ENCODE measurements around the gene SEMA4A. TPM values are rescaled to one million over a fixed set of nuclear protein-coding genes. Genes with fewer than 3 reads are reported as not detected.
A peak's percentile ranks its signal among the peaks of the same experiment; 100 is the strongest.
"Not testable (repeated sequence)": the region's sequence is repeated elsewhere in the genome, so short reads cannot be mapped to it uniquely, and the experiment has no call there.

The SEMA4A gene
- total RNA-seq, 1 donor from 2014 or later = 49.3 TPM

DNA sequence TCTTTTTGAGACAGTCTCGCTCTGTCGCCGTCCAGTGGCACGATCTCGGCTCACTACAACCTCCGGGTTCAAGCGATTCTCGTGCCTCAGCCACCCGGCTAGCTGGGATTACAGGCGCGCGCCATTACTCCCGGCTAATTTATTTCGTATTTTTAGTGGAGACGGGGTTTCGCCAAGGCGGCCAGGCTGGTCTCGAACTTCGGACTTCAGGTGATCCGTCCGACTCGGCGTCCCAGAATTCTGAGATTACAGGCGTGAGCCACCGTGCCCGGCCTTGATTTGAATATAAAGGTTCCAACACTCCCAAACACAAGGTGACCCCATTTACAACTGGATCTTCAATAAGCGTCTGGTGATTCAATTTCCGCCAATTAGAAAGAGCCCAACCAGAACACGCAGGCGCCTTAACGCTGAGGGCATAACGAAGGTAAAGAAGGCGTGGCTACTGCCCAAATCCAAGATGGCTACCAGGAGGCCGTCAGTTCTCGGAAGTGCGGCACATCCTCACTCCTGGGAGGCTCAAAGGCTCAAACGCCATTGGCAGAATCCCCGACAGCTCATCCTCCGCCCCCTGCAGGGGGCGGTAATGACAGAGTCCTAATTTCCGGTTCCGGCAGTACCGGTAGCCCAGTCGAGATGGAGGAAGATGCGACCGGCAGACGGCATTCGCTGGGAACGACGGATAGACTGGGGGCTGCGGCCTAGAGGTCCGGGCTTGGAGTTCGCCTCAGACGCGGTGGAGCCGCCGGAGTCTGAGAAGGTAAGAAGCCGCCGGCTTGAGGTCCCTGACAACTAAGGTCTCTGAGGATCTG lies 40.3 kb downstream of the SEMA4A start, which contains the start of gene SLC25A44:
Gene SLC25A44 (plus strand): TSS at position 617 of the 812 bp plus-strand sequence. CDS start 5,744 bp downstream, outside the sequence.
- DNase-seq (ENCODE audit: low spot score) = peak; percentile 98

DNA sequence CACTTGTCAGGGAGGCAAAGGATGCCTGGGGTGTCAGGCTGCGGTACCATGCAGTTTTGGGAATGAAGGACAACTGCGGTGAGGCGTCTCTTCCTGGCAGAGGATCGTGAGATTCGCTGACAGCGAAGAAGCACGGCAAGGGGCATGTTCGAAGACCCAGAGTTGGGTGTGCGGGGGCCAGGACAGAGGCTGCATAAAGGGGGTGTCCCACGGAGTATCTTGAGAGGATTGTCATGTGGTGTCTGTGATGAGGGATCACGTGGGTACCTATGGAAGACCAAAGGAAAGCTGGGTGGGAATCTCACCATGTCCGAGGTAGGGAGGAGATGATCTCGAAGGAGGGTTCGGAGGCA lies 40.9 kb downstream of the SEMA4A start:
- DNase-seq (ENCODE audit: low spot score) = peak; percentile 46

DNA sequence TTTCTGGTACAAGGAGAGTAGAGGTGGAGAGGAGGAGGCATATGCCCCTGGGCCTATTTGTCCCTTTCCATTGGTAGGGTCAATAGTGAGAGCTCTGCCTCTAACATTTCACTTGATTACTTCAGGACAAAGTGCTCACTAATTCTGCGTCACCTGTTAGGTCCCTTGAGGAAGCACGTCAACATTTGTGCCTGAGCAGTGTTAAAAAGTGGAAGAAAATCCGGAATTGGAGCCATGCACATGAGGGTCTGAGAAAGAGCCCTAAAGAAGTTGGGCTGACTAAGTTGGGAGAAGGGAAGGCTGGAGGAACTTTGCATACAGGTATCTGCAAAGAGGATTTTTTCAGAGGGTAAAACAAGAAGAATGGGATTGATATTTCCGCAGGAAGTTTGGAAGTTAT lies 42.5 kb downstream of the SEMA4A start:
- DNase-seq (ENCODE audit: low spot score) = no peak

DNA sequence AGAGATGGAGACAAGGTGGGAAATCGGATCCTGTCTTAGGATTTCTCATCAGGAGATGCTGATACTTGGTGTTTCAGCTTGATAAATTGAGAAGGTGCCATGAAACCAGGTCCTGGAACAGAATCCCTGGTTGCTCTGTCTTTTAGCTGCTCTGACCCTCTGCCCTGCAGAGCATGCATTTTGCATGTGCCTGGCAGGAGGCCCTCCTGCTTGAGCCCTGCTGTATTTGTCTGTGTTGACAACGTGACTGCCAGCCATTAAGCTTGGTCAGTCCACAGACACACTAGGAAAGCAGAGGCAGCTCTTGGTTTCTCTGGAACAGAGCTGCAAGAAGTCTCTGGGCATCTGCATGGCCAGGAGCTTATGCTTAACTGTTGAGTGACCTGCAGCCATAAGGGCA lies 43.1 kb downstream of the SEMA4A start:
- no peak for DNase-seq (ENCODE audit: low spot score)

DNA sequence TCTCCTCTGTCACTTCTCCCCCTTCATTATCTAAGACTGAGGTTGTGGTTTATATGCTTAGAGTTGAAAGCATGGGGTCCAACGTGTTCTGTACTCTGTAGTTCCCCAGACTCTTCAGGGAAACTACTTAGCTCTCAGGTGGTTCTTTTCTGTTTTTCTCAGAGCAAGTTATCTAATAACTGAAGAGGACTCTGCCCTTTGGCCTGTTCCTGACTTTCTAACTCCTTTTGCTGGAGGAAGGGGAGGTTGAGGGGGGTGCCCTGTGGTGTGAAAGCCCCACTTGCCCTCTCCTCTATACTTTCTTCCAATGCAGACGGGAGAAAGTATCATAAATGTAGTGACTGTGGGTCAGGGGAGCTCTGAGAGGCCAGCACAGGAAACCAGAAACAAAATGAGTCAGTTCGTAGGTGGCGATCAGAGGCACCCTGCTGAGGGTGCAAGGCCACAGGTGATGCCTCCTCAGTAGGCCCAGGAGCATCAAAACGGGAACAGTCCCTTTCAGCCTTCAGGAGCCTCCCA lies 45.5 kb downstream of the SEMA4A start:
- DNase-seq (ENCODE audit: low spot score) = no peak

DNA sequence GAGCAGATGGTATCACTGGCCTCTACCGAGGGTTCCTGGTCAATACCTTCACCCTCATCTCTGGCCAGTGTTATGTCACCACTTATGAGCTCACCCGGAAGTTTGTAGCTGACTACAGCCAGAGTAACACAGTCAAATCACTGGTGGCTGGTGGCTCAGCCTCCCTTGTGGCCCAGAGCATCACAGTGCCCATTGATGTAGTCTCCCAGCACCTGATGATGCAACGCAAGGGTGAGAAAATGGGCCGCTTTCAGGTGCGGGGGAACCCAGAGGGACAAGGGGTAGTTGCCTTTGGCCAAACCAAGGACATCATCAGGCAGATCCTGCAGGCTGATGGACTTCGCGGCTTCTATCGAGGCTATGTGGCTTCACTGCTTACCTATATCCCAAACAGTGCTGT lies 46.7 kb downstream of the SEMA4A start:
- DNase-seq (ENCODE audit: low spot score) = no peak

DNA sequence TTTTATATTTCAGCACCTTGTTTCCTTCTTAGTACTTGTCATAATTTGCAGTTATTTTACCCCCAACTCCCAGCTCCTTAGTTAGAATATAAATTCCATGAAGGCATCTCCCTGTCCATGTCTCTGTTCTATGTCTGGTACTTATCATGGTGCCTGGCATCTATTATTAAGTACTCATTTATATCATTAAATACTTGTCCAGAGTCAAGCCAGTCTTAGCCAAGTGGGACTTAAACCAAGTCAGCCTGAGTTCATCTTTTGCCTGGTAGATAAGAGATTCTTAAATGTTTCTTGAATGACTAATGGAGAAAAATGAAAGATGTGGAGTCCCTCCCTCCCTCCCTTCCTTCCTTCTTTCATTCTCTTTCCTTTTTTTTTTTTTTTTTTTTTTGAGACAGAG lies 49.9 kb downstream of the SEMA4A start:
- DNase-seq (ENCODE audit: low spot score) = no peak

DNA sequence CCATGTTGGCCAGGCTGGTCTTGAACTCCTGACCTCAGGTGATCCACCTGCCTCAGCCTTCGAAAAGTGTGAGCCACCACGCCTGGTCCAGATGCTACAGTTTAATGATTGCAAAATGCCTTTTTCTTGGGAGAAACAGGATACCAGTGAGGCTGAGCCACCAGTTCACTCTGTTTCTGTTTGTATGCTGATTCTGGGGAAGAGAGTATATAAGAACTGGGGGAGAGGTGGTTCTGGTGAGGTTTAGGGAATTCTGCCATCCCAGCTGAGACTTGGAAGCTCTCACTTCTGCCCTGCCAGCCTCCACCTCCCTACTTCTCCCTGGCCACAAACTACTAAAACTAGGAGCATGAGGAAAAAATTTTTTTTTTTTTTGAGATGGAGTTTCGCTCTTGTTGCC lies 51.3 kb downstream of the SEMA4A start:
- DNase-seq (ENCODE audit: low spot score) = no peak

DNA sequence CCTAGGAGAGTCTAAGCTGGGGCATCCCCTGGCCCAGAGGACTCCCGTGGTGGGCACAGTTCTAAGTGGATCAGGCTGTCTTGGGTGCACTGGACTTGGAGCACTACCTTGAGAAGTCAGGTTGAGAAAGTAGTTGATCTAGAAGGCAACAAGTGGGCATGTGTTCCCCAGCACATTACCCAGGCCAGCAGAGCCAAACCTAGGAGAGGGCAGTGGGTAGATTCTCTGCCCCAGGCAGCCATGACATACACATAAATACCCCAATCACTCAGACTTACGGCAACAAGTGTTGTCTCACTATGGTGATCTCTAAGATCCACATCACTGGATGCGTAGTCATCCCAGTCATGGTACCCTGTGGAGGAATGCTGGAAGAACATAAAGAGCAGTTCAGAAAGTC lies 57.9 kb downstream of the SEMA4A start:
- no peak for DNase-seq (ENCODE audit: low spot score)

DNA sequence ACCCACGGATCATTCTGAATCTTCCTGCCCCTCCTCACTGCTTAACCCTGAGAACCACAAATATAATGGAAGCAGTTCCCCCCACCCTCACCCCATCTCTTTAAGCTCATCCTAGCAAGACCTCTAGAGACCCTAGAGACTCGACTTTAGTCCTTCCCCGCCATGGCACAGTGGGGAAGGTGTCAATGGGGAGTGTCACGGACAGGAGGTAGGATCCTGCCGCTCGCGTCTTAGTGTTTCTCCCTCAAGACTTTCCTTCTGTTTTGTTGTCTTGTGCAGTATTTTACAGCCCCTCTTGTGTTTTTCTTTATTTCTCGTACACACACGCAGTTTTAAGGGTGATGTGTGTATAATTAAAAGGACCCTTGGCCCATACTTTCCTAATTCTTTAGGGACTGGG lies 58.7 kb downstream of the SEMA4A start:
- DNase-seq (ENCODE audit: low spot score) = no peak

DNA sequence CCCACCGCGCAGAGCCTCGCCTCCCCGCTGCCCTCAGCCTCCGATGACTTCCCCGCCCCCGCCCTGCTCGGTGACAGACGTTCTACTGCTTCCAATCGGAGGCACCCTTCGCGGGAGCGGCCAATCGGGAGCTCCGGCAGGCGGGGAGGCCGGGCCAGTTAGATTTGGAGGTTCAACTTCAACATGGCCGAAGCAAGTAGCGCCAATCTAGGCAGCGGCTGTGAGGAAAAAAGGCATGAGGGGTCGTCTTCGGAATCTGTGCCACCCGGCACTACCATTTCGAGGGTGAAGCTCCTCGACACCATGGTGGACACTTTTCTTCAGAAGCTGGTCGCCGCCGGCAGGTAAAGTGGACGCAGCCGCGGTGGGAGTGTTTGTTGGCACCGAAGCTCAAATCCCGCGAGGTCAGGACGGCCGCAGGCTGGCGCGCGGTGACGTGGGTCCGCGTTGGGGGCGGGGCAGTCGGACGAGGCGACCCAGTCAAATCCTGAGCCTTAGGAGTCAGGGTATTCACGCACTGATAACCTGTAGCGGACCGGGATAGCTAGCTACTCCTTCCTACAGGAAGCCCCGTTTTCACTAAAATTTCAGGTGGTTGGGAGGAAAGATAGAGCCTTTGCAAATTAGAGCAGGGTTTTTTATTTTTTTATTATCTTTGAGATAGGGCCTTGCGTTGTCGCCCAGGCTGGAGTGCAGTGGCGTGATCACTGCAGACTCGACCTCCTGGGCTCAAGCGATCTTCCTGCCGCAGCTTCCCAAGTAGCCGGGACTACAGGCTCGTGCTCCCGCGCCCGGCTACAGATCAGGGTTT lies 59.7 kb downstream of the SEMA4A start, which contains the start of gene PMF1:
Gene PMF1 (plus strand): TSS at position 175 of the 811 bp plus-strand sequence. CDS start 9 bp downstream, at position 184.
- DNase-seq (ENCODE audit: low spot score) = peak; percentile 97

DNA sequence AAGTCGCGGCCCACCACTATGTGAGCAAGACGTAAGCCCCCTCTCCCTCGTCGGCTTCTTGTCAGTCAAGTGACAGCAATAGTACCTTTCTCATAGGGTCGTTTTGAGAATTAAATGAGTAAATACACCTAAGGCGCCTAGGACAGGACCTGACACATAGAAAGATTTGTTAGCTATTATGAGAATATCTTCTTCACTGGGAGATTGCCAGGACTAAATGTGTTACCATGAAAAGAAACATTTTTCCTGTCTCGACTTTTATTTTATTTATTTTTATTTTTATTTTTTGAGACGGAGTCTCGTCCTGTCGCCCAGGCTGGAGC lies 60.2 kb downstream of the SEMA4A start:
- no peak for DNase-seq (ENCODE audit: low spot score)

DNA sequence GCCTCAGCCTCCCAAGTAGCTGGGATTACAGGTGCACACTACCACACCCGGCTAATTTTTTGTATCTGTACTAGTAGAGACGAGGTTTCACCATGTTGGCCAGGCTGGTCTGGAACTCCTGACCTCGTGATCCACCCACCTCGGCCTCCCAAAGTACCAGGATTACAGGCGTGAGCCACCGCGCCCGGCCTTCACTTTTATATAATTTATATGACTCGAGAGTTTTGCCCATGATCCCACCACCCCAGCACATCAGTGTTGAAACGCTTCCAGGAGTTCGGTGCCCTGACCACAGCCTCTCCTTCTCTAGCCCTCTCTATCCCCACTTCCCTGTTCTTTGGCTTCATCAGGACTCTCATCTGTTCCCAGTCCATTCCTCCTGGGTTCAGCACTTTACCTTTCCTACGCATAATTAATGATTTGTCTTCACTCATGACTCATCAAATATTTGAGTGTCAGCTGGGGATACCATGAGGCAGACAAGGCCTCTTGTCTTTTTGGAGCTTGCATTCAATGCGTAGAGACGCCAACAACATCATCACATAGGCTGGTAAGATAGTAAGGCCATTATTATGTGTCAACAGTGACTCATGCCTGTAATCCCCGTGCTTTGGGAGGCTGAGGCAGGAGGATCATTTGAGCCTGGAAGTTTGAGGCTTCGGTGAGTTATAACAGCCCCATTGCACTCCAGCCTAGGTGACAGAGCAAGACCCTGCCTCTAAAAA lies 60.8 kb downstream of the SEMA4A start:
- DNase-seq (ENCODE audit: low spot score) = no peak

DNA sequence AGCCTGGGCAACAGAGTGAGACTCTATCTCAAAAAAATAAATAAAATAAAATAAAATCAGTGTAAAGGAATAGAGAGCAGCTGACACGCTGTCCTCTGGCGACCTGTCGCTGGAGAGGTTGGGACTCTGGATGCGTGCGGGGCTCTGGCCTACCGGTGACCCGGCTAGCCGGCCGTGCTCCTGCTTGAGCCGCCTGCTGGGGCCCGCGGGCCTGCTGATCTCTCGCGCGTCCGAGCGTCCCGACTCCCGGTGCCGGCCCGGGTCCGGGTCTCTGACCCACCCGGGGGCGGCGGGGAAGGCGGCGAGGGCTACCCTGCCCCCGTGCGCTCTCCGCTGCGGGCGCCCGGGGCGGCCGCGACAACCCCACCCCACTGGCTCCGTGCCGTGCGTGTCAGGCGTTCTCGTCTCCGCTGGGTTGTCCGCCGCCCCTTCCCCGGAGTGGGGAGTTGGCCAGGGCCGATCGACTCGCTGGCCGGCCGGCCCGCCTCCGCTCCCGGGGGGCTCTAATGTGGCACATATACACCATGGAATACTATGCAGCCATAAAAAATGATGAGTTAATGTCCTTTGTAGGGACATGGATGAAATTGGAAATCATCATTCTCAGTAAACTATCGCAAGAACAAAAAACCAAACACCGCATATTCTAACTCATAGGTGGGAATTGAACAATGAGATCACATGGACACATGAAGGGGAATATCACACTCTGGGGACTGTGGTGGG lies 63.1 kb downstream of the SEMA4A start:
- not testable (repeated sequence) for DNase-seq (ENCODE audit: low spot score)

DNA sequence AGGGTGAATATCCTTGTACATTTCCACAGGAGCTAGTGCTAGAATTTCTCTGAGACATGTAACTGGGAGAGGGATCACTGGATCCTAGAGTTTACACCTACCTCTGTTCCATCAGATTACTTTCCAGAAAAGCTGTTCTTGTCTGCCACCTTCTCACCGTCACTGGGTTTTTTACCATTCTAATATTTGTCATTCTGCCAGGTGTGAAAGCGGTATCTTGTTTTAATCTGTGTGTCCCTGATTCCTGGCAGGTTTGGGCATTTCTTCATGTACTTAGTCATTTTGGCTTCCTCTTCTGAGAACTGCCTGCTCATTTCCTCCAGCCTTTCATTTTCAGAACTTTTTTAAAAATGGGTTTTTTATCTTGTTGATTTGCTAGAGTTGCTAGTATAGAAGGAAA lies 64.5 kb downstream of the SEMA4A start:
- no peak for DNase-seq (ENCODE audit: low spot score)

DNA sequence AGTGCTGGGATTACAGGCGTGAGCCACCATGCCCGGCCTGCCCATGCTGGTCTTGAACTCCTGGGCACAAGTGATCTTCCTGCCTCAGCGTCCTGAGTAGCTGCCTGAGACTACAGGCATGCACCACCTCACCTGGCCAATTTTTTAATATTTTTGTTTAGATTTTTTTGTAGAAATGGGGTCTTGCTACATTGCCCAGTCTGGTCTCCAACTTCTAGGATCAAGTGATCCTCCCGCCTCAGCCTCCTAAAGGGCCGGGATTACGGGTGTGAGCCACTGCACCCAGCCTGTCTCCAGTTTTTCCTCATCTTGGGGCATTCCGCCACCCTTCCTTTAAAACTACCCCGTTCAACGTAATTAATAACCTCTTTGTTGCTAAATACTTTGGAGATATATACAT lies 66.8 kb downstream of the SEMA4A start:
- DNase-seq (ENCODE audit: low spot score) = no peak

DNA sequence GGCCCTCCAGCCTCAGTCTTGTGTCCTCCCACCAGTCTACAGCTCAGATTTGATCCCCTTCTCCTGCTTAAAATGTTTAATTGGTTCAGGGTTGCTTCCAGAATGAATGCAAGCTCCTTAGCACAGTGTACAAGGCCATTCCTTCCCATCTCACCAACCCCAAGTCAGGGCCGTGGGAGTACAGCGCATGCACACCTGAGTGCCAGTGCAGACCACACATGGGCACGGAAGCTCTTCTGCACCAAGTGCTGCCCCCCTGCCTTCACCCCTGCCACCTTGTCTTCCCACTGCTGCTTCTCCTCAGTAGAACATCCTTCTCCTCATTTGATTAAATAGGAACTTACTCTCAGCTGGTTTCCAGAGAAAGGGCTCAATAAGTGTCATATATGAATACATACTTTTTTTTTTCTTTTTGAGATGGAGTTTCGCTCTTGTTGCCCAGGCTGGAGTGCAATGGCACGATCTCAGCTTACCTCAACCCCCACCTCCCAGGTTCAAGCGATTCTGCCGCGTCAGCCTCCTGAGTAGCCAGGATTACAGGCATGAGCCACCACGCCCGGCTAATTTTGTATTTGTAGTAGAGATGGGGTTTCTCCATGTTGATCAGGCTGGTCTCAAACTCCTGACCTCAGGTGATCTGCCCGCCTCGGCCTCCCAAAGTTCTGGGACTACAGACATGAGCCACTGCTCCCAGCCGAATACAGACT lies 68.8 kb downstream of the SEMA4A start:
- DNase-seq (ENCODE audit: low spot score) = no peak

DNA sequence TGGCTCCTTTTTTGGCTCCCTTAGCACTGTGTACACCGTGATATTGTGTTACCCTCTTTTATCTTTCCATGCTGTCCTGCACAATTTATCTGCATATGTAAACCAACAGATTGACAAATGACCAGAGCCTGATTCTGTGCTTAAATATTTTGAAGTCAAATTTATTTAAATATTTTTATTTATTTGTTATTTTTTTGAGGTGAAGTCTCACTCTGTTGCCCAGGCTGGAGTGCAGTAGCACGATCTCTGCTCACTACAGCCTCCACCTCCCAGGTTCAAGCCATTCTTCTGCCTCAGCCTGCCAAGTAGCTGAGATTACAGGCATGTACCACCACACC lies 72.3 kb downstream of the SEMA4A start:
- no peak for DNase-seq (ENCODE audit: low spot score)

DNA sequence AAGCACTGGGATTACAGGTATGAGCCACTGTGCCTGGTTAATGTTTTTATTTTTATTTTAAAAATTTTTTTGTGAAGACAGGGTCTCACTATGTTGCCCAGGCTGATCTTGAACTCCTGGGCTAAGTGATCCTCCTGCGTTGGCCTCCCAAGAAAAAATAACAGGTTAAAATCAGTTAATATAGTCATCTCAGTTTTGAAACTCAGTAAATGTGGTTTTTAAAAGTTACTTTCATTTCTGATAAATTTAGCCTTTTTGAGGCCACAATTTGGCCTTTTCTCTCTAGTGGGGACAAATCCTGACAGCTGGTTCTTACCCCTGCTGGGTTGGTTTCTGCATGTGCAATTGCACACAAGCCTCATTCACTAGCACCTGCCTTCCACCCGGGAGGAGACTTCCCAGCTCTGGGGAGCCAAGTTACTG lies 72.7 kb downstream of the SEMA4A start:
- no peak for DNase-seq (ENCODE audit: low spot score)

DNA sequence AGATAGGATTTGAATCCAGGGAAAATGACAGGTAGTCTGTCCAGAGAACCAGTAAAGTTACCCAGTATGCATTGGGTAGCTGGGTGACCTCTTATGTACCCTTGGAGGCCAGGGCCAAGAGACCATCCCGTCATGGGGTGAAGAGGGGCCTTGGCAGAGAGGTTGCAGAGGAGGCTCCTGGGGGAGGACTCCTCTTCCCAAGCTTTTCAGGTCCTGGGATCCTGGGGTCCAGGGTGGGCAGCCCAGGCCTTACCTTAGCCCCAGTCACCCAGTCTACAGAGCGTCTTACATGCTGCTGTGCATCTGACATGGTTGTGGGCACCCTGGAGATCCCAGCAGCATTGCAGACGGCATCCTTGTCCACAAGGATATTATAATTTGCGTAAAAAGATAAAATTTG lies 73.4 kb downstream of the SEMA4A start:
- DNase-seq (ENCODE audit: low spot score) = no peak
